ENCODE data around the gene CHST8. TPM values are rescaled to one million over a fixed set of nuclear protein-coding genes. Genes with fewer than 3 reads are reported as not detected.

Gene CHST8
- total RNA-seq, 6 experiments from 2014 or later, result not detected

DNA sequence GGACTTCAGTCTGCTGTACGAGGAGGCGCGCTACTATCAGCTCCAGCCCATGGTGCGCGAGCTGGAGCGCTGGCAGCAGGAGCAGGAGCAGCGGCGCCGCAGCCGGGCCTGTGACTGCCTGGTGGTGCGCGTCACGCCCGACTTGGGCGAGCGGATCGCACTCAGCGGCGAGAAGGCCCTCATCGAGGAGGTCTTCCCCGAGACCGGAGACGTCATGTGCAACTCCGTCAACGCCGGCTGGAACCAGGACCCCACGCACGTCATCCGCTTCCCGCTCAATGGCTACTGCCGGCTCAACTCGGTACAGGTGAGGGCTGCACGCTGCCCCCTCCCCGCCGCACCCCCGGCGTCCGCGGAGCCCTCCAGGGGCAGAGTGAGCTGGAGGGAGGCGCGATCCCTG is 189.5 kb downstream of the CHST8 start:
- Mint-ChIP-seq H3K36me3 (ENCODE audit: low read depth) (no peaks in the 10 kb centered on the region), H3K27ac (no peak overlapping the region), H3K27me3 (ENCODE audit: insufficient read depth) (peaks cover 4% of the 10 kb centered on the region), H3K4me1 (ENCODE audit: low read depth) (no peaks in the 10 kb centered on the region), H3K9me3 (no peaks in the 10 kb centered on the region), H3K4me3 (no peak overlapping the region)
- no peak for DNase-seq
- TF ChIP-seq, protein P1, sequence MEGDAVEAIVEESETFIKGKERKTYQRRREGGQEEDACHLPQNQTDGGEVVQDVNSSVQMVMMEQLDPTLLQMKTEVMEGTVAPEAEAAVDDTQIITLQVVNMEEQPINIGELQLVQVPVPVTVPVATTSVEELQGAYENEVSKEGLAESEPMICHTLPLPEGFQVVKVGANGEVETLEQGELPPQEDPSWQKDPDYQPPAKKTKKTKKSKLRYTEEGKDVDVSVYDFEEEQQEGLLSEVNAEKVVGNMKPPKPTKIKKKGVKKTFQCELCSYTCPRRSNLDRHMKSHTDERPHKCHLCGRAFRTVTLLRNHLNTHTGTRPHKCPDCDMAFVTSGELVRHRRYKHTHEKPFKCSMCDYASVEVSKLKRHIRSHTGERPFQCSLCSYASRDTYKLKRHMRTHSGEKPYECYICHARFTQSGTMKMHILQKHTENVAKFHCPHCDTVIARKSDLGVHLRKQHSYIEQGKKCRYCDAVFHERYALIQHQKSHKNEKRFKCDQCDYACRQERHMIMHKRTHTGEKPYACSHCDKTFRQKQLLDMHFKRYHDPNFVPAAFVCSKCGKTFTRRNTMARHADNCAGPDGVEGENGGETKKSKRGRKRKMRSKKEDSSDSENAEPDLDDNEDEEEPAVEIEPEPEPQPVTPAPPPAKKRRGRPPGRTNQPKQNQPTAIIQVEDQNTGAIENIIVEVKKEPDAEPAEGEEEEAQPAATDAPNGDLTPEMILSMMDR (IDR thresholded peaks at IDR 0.05), result no peak

DNA sequence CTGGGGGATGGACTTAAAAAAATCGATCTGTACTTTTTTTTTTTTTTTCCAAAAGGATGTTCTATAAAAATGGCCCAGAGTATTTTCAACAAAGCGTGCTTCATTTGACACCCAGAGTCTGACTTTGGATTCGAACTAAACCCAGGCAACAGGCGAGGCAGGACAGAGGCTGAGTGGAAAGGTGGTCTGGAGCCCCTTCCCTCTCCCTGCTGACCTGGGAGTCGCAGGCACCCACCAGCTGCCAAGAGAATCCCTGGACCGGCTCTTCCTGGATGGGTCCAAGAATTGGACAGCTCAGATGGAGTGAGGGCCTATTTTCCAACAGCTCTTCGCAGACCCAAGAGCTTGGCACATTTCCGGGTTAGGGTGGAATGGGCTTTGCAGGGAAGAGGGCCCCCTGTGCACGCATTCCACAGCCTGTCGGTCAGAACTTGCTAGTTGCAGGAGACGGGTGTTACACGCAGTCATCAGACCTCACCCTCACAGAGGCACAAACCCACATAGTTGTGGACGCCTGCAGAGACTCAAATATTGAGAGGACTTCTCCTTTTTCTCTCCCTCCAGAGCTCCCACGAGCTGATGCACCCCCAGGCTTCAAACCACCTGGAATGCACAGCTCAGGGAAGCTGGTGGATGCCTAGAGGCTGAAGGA is 190.1 kb downstream of the CHST8 start:
- DNase-seq, result no peak

DNA sequence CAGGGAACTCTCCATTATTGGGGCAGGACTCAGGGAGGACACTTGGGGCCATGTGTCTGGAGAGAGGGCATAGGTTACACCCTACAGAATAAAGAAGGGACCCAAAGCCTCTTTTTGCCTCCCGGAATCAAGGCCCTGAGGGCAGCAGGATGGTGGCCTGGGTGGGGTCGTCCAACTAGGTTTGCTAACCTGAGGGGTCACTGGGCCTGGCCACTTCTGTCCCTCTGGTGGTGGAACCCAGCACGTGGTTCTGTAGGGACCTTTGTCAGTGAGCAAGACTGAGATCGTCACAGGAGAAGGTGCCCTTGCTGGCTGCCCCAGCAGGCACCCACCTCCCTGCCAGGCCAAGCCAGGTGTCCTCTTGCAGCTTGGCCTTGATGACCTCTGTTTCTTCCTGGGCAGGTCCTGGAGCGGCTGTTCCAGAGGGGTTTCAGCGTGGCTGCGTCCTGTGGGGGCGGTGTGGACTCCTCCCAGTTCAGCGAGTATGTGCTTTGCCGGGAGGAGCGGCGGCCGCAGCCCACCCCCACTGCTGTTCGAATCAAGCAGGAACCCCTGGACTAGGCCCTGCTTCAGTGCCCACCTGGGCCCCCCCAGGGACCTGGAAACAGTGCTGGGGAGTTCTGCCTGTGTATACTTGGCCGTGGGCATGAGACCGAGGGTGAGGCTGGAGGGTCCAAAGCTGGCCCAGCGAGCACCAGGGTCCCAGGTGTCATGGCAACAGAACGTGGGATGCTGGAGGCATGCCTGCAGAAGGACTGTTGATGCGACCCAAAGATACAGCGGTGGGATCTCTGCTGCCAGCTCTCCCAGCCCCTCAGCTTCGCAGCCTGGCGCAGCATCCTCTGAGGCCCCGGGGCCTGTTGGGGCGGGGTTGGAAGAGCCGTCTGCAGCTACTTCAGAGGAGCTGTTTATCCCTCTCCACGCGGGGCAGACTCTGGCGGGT is 190.9 kb downstream of the CHST8 start:
- H3K4me3 Mint-ChIP-seq, result no peak overlapping the region
- no peaks in the 10 kb centered on the region for H3K9me3 Mint-ChIP-seq
- H3K4me1 Mint-ChIP-seq (ENCODE audit: low read depth), result no peaks in the 10 kb centered on the region
- H3K36me3 Mint-ChIP-seq (ENCODE audit: low read depth), result no peaks in the 10 kb centered on the region
- TF ChIP-seq, protein P1 (IDR thresholded peaks at IDR 0.05), result 0 out of 2 replicates have a peak, but pooled peaks have one; percentile 12
- DNase-seq, result no peak
- peaks cover 4% of the 10 kb centered on the region; the same call in 1 of the 2 replicates for H3K27me3 Mint-ChIP-seq (ENCODE audit: insufficient read depth)
- H3K27ac Mint-ChIP-seq, result no peak overlapping the region

More for the DNA sequence above, 190.1 kb downstream of the CHST8 start:
- no peaks in the 10 kb centered on the region for H3K36me3 Mint-ChIP-seq (ENCODE audit: low read depth)
- TF ChIP-seq, protein P1 (IDR thresholded peaks at IDR 0.05), result no peak
- H3K27ac Mint-ChIP-seq, result no peak overlapping the region
- H3K4me1 Mint-ChIP-seq (ENCODE audit: low read depth), result no peaks in the 10 kb centered on the region
- H3K27me3 Mint-ChIP-seq (ENCODE audit: insufficient read depth), result peaks cover 5% of the 10 kb centered on the region; the same call in 1 of the 2 replicates
- no peak overlapping the region for H3K4me3 Mint-ChIP-seq
- no peaks in the 10 kb centered on the region for H3K9me3 Mint-ChIP-seq

DNA sequence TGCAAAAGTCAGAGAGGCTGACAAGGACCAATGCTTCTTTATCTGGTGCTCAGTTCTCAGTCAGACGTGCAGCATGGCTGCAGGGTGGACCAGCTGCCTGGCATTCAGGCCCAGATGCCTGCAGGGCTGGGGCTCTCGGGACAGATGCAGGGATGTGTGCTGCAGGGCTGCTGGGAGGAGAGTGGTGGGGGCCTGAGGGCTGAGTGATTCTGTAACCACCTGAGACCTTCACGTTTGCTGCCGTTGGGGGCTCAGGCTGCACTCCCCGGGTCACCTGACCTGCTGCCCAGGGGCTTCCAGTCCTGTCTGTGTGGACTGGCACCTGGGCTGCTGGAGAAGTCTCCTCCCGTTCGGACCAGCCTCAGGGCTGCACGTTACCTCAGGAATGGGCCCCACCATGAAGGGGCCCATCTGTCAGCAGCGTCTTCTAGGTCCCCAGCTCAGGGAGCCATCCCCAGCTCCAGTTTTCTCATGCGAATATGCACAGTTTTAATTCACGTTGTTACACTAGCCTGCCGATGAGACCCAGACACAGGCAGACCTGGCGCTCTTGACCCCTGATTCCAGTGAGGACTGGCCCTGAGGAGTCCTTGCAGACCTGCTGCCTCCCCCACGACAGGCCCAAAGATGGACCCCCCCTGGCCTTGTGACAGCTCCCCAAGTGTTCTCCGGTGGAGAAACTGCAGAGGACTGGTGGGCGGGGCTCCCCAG is 191.8 kb downstream of the CHST8 start:
- DNase-seq, result no peak
- Mint-ChIP-seq H3K4me3 (no peak overlapping the region), H3K27me3 (ENCODE audit: insufficient read depth) (peaks cover 8% of the 10 kb centered on the region; the same call in 1 of the 2 replicates), H3K36me3 (ENCODE audit: low read depth) (no peaks in the 10 kb centered on the region), H3K4me1 (ENCODE audit: low read depth) (no peaks in the 10 kb centered on the region), H3K9me3 (no peaks in the 10 kb centered on the region), H3K27ac (no peak overlapping the region)
- TF ChIP-seq, protein P1 (IDR thresholded peaks at IDR 0.05), result no peak
